Measurements from ENCODE around the gene IQGAP2.
"Not testable (repeated sequence)": the region's sequence is repeated elsewhere in the genome, so short reads cannot be mapped to it uniquely, and the experiment has no call there.

IQGAP2 gene

DNA sequence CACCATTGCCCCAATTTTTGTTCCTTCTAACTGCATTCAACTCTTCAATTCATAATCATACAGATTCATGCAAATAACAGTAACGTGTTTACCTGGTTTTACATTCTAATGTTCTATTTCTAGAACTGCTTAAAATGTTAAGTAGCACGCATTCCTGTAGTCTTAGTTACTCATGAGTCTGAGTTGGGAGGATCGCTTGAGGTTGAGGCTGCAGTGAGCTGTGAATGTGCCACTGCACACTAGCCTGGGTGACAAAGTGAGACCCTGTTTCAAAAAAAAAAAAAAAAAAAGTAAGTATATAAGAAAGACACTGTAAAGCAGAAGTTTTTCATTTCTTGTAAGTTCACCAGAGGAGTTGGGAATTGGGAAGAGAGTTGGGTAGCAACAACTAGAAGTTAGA is 114.2 kb downstream of the IQGAP2 start:
- DNase-seq = no peak

DNA sequence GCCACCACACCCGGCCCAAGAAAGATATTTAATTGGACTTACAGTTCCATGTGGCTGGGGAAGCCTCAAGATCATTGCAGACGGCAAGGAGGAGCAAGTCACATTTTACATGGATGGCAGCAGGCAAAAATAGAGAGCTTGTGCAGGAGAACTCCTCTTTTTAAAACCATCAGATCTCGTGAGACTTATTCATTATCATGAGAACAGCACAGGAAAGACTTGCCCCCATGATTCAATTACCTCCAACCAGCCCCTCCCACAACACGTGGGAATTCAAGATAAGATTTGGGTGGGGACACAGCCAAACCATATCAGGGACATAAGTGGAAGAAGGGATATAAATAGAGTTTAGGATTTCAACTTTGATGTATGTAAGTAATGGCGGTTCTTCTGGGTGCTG is 115.2 kb downstream of the IQGAP2 start:
- DNase-seq = not testable (repeated sequence)

DNA sequence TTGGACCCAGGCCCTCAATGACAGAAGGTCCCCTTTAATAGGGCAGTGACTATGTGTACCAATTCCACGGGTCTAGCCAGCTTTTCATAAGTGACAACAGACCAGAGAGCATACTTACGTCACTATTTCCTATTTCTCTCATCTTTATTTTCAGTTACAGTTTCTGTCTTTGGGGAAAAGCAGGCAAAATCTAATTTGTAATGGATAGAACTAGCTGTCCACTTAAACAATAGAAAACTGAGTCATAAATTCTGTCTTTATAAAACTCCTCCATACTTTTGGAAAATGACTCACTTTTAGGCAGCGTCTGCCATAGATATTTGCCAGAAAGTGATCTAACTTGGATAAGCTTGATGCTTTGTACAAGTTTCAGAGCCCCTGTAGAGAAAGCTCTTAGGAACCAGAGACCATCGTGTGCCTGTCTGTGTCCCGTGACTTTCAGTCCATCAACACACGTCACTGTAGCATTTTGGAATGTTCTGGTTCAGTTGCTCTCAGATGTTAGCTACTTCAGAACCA is 118.2 kb downstream of the IQGAP2 start:
- DNase-seq = no peak

DNA sequence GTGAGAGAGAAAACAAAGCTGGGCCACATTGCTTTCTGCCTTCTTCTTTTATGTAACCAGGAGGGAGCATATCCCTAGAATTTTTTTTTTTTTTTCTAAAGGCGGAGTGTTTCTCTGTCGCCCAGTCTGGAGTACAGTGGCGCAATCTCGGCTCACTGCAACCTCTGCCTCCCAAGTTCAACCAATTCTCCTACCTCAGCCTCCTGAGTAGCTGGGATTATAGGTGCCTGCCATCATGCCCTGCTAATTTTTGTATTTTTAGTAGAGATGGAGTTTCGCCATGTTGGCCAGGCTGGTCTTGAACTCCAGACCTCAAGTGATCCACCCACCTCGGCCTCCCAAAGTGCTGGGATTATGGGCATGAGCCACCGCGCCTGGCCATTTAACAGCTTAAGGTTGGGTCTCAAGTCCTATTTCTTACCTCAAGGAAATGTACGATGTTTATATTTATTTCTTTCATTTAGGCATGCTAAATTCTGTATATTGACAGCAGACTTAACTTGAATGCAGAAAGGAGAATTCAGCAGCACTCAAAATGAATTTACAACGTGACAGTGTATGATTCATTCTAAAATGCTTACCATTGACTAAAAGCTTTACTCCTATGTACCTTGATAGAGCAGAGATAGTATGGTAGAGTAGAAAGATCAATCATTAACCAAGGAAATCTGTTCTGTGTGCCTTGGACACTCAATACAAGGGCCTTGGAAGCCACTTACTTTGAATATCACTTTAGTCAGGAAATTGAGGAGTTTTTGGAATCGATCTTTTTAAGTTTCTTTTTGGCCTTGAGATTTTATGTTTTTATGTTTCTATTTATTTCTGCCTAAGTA is 119.2 kb downstream of the IQGAP2 start:
- DNase-seq = no peak

DNA sequence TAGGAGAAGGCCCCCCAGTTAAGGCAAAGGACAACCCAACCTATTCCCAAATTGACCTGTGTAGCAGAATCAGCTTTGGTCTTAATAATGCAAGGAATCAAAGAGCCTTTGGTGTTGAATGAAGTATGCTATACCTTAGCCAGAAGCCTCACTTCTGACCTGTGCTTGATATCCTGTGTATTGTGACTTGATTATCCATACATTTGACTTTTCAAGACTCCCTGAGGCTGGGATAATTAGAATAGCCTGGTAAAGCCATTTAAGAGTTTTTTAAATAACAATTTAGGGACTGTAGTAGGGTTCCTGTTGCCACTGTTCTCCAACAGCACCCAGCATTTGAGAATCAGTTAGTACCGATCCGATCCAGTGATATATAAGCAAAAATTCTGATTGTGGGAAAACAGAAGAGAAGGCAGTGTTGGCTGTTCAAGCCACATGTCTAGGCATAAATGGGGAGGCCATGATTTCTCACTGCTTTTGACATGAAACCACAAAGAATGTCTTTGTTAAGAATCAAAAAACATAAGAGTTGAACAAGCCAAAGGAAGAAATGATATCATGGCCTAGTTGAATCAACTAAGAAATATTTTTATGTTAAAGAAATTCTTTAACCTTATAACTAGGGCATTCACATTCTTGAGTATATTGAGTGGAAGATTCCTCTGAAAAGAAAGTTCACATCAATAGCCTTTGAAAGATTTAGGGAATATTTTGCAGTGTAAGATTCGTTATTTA is 121.2 kb downstream of the IQGAP2 start:
- no peak for DNase-seq

DNA sequence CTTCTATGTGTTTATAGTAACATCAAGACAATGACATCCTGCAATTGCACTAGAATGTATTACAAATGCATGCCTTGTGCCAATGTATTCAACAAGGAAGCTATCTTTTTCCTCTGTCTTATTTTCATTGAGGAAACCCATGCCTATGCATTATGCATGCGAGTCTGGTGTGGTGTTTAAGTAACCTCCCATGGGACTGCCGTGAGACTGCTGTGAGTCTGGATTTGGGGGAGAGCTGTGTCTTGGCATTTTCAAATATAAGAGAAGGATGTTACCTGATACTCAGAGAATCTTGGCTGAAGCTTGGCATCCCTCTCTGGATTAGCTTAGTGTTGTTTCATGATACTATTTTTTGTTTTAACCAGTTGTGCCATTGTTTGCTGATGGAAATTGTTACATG is 121.8 kb downstream of the IQGAP2 start:
- no peak for DNase-seq

DNA sequence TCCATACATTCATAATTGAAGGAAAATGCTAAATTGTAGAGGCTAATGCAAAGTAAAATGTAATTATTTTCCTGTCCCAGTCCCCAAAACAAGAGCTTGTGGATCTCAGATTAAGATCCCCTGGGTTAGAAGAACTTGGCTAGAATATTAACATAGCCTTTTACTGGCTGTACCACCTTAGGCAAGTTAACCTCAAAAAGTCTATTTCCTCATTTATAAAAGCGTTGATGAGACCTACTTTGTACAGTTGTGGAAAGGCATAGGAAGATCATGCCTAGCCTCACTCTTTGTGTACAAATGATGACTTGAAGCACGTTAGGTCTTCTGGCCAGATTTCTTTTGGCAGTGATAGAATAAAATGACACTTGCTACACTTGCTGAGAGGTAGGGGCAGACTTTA is 122.9 kb downstream of the IQGAP2 start:
- no peak for DNase-seq

DNA sequence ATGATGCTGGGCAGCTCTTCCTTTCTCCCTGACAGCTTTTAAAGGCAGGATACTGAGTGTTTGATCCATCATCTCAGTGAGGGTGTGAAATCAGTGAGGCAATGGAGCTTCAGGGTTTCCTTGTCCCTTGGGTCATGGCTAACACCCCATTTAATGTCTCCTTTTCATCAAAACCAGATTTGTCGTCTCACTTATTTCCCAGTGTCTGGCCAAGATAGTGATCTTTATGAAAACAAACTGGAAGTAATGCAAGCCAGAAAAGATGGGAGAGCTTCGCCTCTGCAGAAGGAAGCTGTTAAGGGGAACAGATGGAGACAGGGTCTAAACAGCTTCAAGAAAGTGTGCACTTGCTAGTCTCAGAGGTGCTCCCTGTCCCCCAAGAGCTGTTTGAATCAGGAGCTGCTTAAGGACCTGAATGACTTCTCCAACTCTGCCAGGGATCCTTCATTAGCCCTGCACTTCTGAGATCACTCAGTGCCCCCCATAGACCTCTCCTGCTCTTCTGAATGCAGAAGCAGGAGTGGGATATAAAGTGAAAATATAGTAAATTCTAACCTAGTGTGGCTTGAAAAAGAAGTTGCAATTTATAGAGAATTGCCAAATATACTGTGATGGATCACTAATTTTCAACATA is 124.0 kb downstream of the IQGAP2 start:
- no peak for DNase-seq

DNA sequence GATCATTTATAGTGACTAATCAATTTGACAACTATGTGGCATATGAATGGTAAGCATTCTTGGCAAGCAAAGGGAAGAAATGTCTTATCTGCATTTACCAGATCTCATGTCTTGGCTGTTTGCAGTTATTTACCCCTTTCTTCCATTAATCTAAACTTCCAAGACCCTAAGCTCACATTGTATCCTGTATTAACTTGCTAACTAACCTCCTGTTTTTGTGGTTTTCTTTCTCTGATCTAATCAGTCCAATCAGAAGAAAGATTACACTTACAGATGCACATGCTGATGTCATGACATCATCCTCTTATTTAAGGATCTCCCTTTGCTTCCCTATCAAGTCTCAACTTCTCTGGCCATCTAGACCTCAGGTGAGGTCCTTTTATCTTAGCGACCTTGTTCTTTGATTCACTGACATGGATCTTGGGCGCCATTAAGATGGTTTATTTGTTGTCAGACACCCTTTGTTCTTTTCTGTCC is 124.6 kb downstream of the IQGAP2 start:
- DNase-seq = no peak

DNA sequence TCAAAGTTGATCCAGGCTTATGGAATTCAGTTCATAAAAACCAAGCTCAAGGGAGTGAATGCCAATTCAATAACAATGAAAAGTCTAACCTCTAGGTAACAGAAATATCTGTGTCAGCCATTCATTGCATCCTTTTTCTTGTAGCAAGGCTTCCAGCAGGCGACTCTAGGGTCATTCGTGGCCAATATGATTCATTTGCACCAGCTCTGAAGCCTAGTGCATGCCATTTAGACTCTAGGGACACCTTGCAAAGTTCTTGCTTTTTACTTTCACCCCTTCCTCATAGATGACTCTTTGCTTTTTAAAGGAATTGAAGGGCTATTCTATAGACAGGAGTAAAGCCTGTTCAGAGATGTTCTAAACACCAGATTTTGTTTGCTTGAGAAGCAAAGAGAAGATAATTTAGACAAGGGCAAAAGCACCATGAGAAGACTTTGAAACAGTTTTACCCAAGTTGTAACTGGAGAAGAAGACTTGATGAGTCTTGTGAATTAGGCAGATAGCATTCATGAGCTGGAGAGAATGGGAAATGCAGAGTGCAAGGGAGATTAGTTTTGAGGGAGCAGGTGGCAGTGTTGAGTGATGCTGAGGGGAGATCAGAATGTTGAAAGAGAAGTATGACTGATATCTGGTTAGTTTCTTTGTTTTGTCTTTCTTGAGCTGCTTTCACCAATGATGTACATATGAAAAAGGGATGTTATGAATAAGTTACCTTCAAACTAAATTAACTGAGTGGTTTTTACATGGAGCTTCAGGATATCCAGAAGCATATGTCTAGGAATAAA is 125.7 kb downstream of the IQGAP2 start:
- no peak for DNase-seq

DNA sequence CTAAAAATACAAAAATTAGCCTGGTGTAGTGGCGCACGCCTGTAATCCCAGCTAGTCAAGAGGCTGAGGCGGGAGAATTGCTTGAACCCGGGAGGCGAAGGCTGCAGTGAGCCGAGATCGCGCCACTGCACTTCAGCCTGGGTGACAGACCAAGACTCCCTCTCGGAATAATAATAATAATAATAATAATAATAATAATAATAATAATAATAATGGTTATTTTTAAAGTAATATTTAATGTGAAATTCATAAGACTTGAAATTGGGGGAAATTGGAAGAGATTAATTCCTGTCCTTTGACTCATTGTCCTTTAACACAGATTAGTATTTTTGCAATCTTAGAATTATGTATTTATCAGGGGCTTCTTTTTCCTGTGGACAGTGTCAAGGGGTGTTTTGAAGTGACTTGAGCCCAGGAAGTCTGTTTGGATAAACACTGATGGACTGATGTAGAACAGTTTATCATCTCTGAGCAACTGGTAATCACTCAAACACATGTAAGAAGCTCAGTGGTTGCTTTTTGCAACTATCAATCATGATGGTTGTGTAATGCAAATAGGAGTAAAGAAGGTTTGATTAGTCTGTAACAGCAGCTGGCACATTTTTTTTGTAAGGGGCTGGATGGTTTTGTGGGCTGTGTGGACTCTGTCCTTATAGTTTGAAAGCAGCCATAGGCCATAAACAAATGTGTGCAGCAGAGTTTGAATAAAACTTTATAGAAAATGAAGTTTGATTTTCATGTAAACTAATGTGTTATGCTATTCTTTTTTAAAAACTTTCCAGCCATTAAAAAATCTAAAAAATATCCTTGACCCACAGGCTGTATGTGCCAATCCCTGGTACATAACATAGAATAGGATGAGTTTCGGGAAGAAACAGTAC is 126.6 kb downstream of the IQGAP2 start:
- DNase-seq = no peak

DNA sequence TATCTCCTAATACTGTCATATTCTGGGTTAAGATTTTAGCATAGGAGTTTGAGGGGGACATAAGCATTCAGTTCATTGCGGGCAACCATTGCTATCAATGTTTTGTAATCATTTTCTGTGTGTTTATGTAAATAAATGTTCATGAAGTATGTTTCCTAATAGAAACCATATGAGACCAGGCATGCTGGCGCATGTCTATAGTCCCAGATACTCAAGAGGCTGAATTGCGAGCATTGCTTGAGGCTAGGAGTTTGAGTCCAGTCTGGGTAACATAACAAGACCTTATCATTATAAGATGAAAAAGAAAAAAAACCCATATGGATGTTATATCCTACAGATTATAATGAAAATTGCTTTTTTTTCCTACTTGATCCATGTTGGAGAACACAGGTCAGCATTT is 129.0 kb downstream of the IQGAP2 start:
- no peak for DNase-seq

DNA sequence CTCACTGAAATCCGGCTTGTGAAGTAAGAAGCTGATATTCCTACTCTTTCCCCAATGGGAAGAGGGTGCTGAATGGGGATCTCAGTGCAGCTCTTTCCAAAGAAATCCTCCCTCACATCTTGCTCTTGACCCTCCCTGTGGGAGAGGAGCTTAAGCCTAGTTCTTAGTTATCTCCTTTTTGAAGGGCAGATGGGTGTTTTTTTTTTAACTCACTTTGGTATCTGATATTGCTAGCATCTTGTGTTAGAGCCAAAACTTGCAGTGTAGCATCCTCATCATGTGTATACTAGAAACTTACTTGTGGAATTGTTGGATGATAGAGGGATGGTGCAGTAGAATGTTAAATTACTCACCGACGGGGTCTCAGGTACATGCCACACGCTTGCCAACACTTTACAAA is 129.9 kb downstream of the IQGAP2 start:
- no peak for DNase-seq

DNA sequence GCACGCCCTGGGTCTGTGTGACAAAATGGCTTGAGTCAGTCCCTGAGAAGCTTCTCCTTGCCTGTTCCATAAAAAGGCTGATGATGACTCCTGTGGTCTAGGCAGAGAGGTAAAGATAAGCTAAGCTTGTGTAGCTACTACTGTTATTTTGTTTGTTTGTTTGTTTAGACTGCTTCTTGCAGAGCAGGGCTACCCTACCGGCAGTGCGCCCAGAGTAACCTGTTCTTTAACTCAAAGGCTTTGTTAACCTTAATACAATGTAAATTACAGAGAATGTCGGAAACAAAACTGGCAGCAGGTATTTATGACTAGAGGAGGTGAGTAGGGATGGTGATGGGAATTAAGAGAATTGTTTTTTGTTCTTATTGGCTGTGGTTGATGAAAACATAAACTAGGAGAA is 132.5 kb downstream of the IQGAP2 start:
- DNase-seq = no peak

DNA sequence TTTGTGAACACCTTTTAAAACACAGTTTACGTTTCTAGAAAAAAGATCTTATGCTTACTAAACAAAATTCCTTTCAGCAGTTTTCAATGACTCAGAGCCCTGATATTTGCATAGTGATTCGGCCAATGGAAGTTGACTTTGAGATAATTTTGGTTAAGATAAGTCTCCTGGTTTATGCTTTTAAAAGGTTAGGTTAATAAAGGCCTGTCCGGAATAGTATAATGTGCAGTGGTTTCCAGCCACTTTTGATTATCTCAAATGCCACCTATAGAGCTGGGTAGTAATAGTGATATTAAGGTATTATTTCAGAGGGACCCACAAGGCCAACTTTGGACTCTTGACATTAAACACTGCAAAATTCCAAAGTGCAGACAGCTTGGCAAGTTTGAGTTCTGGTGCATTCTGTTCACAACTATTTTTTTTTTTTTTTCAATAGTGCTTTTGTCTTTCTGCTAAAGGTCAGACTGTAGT is 134.0 kb downstream of the IQGAP2 start:
- no peak for DNase-seq

DNA sequence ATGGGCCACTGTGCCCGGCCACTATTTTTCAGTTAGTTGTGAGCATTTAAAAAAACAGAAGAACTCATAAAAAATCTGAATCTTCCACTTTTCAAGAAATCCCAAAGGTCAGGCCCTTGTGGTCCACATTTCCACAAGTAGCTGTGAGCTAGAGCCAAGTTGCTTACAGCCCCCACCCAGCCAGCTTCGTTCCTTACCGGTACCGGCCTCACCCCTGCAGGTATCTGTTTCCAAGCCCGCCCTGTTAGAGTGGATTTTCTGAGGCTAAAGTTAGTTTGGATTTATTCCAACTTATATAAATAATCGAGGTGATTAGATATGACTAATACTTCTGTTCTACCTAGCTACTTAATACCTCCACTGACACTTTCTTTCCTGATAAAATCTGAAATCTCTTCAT is 139.2 kb downstream of the IQGAP2 start:
- DNase-seq = no peak

DNA sequence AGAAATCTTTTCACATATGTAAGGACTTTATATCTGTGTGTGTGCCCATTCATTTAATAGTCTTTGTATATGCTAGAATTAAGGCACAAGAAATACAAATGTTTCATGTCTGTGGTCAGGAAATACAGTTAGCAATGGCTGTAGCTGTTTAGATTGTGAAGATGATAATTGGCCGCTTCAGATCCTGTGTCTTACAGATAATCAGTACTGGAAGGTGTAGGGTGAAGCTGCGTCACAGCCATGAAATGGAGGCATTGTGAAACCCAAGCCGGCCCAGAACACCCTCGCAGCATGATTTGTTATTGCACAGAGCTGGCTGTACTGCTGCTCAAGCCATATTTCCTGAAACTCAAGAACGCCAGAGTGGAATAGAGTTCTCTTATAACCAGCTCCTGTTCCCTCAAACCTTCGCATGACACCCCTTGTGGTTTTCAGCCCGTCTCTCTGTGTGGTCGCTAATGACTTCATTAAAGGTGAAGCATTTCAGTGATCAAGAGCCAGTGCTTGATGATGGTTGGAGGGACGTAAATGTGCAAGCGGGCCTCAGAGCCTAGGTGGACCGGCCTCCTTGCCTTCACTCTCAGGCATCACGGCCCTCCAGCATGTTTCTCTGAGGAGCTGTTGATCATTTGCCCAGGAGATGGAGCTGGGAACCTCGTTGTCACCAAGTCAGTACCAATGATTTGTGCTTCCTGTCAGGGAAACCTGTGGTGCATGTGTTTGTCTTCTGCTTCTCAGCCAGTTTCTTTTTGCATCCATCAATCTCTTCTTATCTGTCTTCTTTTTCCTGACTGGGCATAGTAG is 140.0 kb downstream of the IQGAP2 start:
- no peak for DNase-seq

DNA sequence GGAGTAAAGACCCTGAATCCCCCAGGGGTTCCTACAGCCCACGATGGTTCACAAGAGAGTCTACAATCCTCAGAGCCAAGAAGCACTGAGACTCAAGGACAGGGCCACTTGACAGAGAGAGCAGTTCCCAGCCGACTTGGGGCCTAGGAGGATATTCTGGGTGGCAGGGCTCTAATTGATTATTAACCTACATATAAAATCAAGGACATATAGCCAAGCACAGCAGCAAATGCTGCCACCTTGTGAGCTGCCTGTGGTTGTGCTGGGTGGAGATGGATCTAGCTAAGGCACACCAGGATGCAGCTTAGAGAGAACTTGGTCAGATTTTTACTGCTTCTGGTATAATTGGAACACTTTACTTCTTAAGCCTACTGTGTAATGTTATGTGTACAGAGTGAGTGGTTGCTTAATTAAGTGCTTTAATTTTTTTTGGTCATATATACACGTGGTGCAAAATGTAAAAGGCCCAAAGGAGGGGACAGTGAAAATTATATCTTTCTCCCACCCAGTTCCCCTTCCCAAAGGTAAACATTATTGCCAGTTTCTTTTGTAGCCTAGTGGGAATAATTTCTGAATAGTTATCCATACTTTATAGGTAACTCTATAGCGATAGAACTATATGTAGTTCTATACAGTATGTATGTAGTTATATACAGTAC is 141.3 kb downstream of the IQGAP2 start:
- DNase-seq = no peak

DNA sequence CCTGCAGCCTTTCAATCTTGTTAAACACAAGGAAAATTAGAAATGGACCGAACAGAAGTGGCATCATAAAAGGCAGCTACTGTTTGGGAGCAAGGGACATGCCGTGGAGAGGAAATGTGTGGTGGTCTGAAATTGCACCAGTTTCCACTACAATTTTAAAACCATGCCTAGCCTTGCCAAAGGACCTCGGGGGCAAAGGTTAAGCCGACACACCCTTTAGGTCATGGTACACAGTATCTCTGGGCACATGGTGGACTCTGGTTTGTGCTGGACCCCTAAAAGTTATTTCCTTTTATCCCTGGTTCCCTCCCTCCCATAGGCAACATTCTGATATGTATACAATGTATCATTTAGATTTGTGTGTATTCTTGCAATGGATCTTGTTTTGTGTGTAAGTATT is 142.1 kb downstream of the IQGAP2 start:
- DNase-seq = no peak

DNA sequence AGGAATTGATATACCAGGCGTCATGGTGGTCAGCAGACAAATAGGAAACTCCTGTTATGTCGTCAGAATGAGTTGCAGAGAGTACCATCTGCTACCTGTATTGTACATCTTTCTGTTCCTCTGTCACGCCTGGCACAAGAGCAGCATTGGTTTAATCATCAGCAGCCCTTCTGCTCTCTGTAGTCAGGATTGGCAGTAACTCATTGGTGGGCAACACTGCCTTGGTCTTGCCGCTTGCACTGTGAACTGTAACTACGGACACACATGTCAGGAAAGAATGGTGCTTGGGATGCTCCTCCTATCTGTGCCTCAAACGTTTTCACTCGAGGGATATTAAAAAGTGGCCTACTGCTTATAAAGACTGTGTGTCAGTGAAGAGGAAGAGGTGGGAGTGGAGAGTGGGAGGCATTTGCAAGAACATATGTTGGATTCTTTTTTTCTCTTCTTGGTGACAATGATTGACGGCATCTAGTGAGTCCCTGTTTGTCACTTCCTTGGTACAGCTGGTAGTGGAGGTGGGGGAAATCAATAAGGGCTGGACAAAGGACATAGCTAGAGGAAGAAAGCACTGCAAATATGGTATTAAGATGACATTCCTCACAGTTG is 143.5 kb downstream of the IQGAP2 start:
- no peak for DNase-seq
